Stomach smooth muscle (tissue), 2 donors: ENCODE data around the gene ETS2.

Experiments used
- H3K27ac ChIP-seq: one replicate; pipeline ENCODE4 v1.7.0; 2013; ENCODE audit warnings: mild to moderate bottlenecking, low read length, inconsistent platforms
- H3K27me3 ChIP-seq, 2 donors: one replicate each; pipeline ENCODE4 v1.7.0; 2013; ENCODE audit warnings: low read length in 2 of 2; ENCODE audit not compliant: insufficient read depth in 2 of 2, control insufficient read depth in 1 of 2
- H3K36me3 ChIP-seq, 2 donors: one replicate each; pipeline ENCODE4 v1.7.0; 2013; ENCODE audit warnings: low read length in 2 of 2; ENCODE audit not compliant: control insufficient read depth in 2 of 2, insufficient read depth in 2 of 2
- H3K4me1 ChIP-seq: one replicate; pipeline ENCODE4 v1.7.0; 2013; ENCODE audit warnings: low read length; ENCODE audit not compliant: control insufficient read depth, insufficient read depth
- H3K4me3 ChIP-seq, 2 donors: one replicate each; pipeline ENCODE4 v1.7.0; 2013; ENCODE audit warnings: low read length in 2 of 2
- H3K9ac ChIP-seq, 2 donors: one replicate each; pipeline ENCODE4 v1.7.0; 2013; ENCODE audit warnings: low read length in 2 of 2, mild to moderate bottlenecking in 1 of 2
- H3K9me3 ChIP-seq, 2 donors: one replicate each; pipeline ENCODE4 v1.7.0; 2013; ENCODE audit warnings: low read length in 2 of 2; ENCODE audit not compliant: control insufficient read depth in 2 of 2
- donor health status: healthy.
- donor health status: Pancreatic carcinoma.

ETS2 gene

GRCh38 chr21:38864964-38865363, 59.2 kb downstream of the ETS2 start:
- Histone ChIP-seq H3K4me1 (peaks cover 2% of the 10 kb centered on the region), H3K4me3 (no peak overlapping the region), H3K27me3 (no peaks in the 10 kb centered on the region), H3K27ac (no peak overlapping the region), H3K9ac (no peak overlapping the region), H3K36me3 (no peaks in the 10 kb centered on the region), H3K9me3 (no peaks in the 10 kb centered on the region)

GRCh38 chr21:38869196-38869595, 63.5 kb downstream of the ETS2 start:
- Histone ChIP-seq H3K27ac (no peak overlapping the region), H3K9ac (no peak overlapping the region), H3K27me3 (no peaks in the 10 kb centered on the region), H3K9me3 (no peaks in the 10 kb centered on the region), H3K4me1 (no peaks in the 10 kb centered on the region), H3K4me3 (no peak overlapping the region), H3K36me3 (no peaks in the 10 kb centered on the region)

GRCh38 chr21:38869946-38870345, 64.2 kb downstream of the ETS2 start:
- no peak overlapping the region for H3K4me3 ChIP-seq
- no peak overlapping the region for H3K27ac ChIP-seq
- no peaks in the 10 kb centered on the region for H3K9me3 ChIP-seq
- H3K27me3 ChIP-seq = no peaks in the 10 kb centered on the region
- H3K4me1 ChIP-seq = no peaks in the 10 kb centered on the region
- H3K9ac ChIP-seq = no peak overlapping the region
- no peaks in the 10 kb centered on the region for H3K36me3 ChIP-seq
